ENCODE results near the gene BCAM. TPM values are rescaled to one million over a fixed set of nuclear protein-coding genes. Genes with fewer than 3 reads are reported as not detected.
"Not testable (repeated sequence)": the region's sequence is repeated elsewhere in the genome, so short reads cannot be mapped to it uniquely, and the experiment has no call there.

Gene BCAM
- total and polyA plus RNA-seq, 2 experiments from 2014 or later = 1.3 to 1.4 TPM

DNA sequence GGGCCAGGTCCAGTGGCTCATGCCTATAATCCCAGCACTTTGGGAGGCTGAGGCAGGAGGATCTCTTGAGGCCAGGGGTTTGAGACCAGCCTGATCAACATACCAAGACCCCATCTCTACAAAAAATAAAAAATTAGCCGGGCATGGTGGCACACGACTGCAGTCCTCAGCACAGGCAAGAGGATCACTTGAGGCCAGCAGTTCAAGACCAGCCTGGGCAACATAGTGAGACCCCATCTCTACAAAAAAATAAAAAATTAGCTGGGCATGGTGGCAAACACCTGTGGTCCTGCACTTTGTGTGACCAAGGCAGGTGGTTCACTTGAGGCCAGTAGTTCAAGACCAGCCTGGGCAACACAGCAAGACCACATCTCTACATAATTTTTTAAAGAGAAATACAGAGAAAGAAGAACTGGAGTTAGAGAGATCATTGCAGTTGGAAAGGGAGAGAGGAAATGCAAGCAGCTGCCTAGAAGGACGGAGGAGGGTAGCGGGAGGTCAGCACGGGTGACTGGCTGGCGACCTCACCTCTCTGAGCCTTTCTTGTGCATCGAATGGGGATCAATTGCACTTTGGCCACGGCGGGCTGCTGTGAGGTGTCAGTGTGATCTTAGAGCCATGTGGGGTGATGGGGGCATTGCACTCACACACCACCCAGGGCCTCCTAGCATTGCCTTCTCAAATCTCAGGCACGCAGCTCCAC is 13.9 kb downstream of the BCAM start:
- Histone ChIP-seq H3K4me3 (no peak overlapping the region), H3K9ac (no peak overlapping the region), H3K4me2 (ENCODE audit: unreplicated experiment) (no peak overlapping the region), H3K79me2 (ENCODE audit: insufficient read depth) (no peaks in the 10 kb centered on the region), H3K4me1 (ENCODE audit: insufficient read depth) (no peaks in the 10 kb centered on the region), H3K9me2 (ENCODE audit: insufficient read depth) (no peaks in the 10 kb centered on the region), H3K9me3 (ENCODE audit: low read depth) (no peaks in the 10 kb centered on the region), H3K27ac (no peak overlapping the region), H3K27me3 (replicated peaks; ENCODE audit: insufficient read depth) (0 out of 2 replicates have a peak, but pooled peaks cover 4% of the 10 kb centered on the region), H4K20me1 (ENCODE audit: insufficient read depth) (no peaks in the 10 kb centered on the region), H3K36me3 (ENCODE audit: low read depth) (no peaks in the 10 kb centered on the region), H2AFZ (no peak overlapping the region), H3F3A (ENCODE audit: insufficient read depth) (no peaks in the 10 kb centered on the region)
- in situ Hi-C loops (cut with MboI) = no loop called here
- DNase-seq = no peak
- TF ChIP-seq EZH2 (IDR thresholded peaks at IDR 0.05; ENCODE audit: insufficient read depth, poor library complexity, severe bottlenecking) = no peak
- no peak for TF ChIP-seq EZH2phosphoT487 (IDR thresholded peaks at IDR 0.05; ENCODE audit: insufficient read depth, low read depth)
- WGBS, 2 experiments (ENCODE audit: low coverage in 1 of 2, low lambda C conversion rate in 2 of 2, missing lambda C conversion rate in 2 of 2) = 65 to 67% methylated on average over 10 of the region's 10 CpGs

DNA sequence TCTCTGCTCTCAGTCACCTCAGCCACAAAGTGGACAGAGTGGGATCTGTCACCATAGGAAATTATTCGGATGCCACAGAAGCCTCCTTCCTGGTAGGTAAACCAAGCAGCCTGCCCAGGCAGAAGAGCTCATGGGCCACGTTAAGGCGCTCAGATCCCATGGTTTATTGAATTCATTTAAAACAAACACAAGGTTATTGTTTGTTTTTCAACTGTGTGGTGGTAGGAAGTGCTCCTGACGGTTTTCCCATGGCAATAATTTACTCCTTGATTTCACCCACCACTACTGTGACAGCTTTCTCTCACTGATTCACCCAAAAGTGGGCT is 14.4 kb downstream of the BCAM start:
- Histone ChIP-seq H3K27ac (no peak overlapping the region), H3K79me2 (ENCODE audit: insufficient read depth) (no peaks in the 10 kb centered on the region), H3F3A (ENCODE audit: insufficient read depth) (no peaks in the 10 kb centered on the region), H3K36me3 (ENCODE audit: low read depth) (no peaks in the 10 kb centered on the region), H3K4me2 (ENCODE audit: unreplicated experiment) (no peak overlapping the region), H3K9me2 (ENCODE audit: insufficient read depth) (no peaks in the 10 kb centered on the region), H3K4me1 (ENCODE audit: insufficient read depth) (no peaks in the 10 kb centered on the region), H3K4me3 (no peak overlapping the region), H3K9ac (no peak overlapping the region), H4K20me1 (ENCODE audit: insufficient read depth) (no peaks in the 10 kb centered on the region), H3K9me3 (ENCODE audit: low read depth) (no peaks in the 10 kb centered on the region), H2AFZ (no peak overlapping the region), H3K27me3 (replicated peaks; ENCODE audit: insufficient read depth) (0 out of 2 replicates have a peak, but pooled peaks cover 4% of the 10 kb centered on the region)
- in situ Hi-C loops (cut with MboI) = no loop called here
- TF ChIP-seq EZH2phosphoT487 (IDR thresholded peaks at IDR 0.05; ENCODE audit: insufficient read depth, low read depth) (no peak), EZH2 (IDR thresholded peaks at IDR 0.05; ENCODE audit: insufficient read depth, poor library complexity, severe bottlenecking) (no peak)
- no peak for DNase-seq
- WGBS, 2 experiments (ENCODE audit: low coverage in 1 of 2, low lambda C conversion rate in 2 of 2, missing lambda C conversion rate in 2 of 2) = 59 to 64% methylated on average over 4 of the region's 4 CpGs

DNA sequence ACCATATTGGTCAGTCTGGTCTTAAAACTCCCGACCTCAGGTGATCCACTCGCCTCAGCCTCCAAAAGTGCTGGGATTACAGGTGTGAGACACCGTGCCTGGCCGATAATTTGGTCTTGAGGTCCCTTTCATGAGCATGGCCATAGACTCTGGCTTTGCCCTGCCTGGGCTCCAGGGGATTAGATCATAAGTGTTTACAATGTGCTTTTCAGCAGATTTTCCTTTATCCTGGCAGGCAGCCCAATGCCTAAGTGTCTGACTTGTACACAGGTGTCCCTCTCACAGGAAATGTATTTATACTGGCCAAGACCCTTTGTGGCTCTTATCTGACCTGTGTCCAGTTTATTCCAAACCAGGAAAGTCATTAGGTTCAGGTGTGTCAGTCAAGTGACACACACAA is 15.9 kb downstream of the BCAM start:
- Histone ChIP-seq H3K4me1 (ENCODE audit: insufficient read depth) (no peaks in the 10 kb centered on the region), H3K27ac (no peak overlapping the region), H3F3A (ENCODE audit: insufficient read depth) (no peaks in the 10 kb centered on the region), H2AFZ (no peak overlapping the region), H3K27me3 (replicated peaks; ENCODE audit: insufficient read depth) (peaks cover 4% of the 10 kb centered on the region; the same call in 1 of the 2 replicates), H3K9ac (no peak overlapping the region), H3K36me3 (ENCODE audit: low read depth) (no peaks in the 10 kb centered on the region), H3K79me2 (ENCODE audit: insufficient read depth) (no peaks in the 10 kb centered on the region), H3K4me3 (no peak overlapping the region), H3K9me2 (ENCODE audit: insufficient read depth) (no peaks in the 10 kb centered on the region), H4K20me1 (ENCODE audit: insufficient read depth) (no peaks in the 10 kb centered on the region), H3K9me3 (ENCODE audit: low read depth) (no peaks in the 10 kb centered on the region), H3K4me2 (ENCODE audit: unreplicated experiment) (no peak overlapping the region)
- WGBS, 2 experiments (ENCODE audit: low coverage in 1 of 2, low lambda C conversion rate in 2 of 2, missing lambda C conversion rate in 2 of 2) = 65 to 92% methylated on average over 4 of the region's 4 CpGs
- TF ChIP-seq EZH2phosphoT487 (IDR thresholded peaks at IDR 0.05; ENCODE audit: insufficient read depth, low read depth) = no peak
- TF ChIP-seq EZH2 (IDR thresholded peaks at IDR 0.05; ENCODE audit: insufficient read depth, poor library complexity, severe bottlenecking) = no peak
- in situ Hi-C loops (cut with MboI) = no loop called here
- no peak for DNase-seq

DNA sequence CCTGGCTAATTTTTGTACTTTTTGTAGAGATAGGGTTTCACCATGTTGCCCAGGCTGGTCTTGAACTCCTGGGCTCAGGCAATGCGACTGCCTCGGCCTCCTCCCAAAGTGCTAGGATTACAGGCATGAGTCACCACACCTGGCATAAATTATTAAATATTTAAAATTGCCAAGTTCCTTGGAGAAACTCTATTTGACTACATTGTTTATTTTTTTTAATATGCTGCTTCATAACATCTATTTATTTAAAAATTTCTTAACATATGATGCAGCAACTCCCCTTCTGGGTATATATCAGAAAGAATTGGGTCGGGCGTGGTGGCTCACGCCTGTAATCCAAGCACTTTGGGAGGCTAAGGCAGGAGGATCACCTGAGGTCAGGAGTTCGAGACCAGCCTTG is 24.0 kb downstream of the BCAM start:
- H3K9me2 ChIP-seq (ENCODE audit: insufficient read depth); H3K9me3 ChIP-seq (ENCODE audit: low read depth); DNase-seq; H3K27ac ChIP-seq; H3K4me2 ChIP-seq (ENCODE audit: unreplicated experiment); H3K9ac ChIP-seq; H3F3A ChIP-seq (ENCODE audit: insufficient read depth); H4K20me1 ChIP-seq (ENCODE audit: insufficient read depth); H3K4me3 ChIP-seq; H3K79me2 ChIP-seq (ENCODE audit: insufficient read depth); H3K36me3 ChIP-seq (ENCODE audit: low read depth); H2AFZ ChIP-seq; H3K4me1 ChIP-seq (ENCODE audit: insufficient read depth); H3K27me3 ChIP-seq (replicated peaks; ENCODE audit: insufficient read depth): not testable (repeated sequence)
- in situ Hi-C loops (cut with MboI) = loop anchor here (10.0 kb wide), 1 partner anchor 268 kb away; no protein-coding TSS in a partner anchor
- 36 to 45% methylated on average over 6 of the region's 6 CpGs for WGBS, 2 experiments (ENCODE audit: low coverage in 1 of 2, low lambda C conversion rate in 2 of 2, missing lambda C conversion rate in 2 of 2)

DNA sequence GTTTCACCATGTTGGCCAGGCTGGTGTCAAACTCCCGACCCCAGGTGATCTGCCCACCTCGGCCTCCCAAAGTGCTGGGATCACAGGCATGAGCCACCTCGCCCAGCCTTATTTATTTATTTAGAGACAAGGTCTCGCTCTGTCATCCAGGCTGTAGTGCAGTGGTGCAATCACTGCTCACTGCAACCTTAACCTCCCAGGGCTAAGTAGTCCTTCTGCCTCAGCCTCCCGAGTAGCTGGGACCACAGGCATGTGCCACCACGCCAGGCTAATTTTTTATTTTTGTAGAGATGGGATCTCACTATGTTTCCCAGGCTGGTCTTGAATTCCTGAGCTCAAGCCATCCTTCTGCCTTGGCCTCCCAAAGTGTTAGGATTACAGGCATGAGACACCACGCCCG is 25.5 kb downstream of the BCAM start:
- in situ Hi-C loops (cut with MboI) = loop anchor here (10.0 kb wide), 1 partner anchor 270 kb away; no protein-coding TSS in a partner anchor
- not testable (repeated sequence) for DNase-seq
- 62 to 68% methylated on average over 8 of the region's 8 CpGs for WGBS, 2 experiments (ENCODE audit: low coverage in 1 of 2, low lambda C conversion rate in 2 of 2, missing lambda C conversion rate in 2 of 2)

More for the DNA sequence above, 25.5 kb downstream of the BCAM start:
- H3K4me3 ChIP-seq; H3K36me3 ChIP-seq (ENCODE audit: low read depth); H3K9ac ChIP-seq; H4K20me1 ChIP-seq (ENCODE audit: insufficient read depth); H3K27me3 ChIP-seq (replicated peaks; ENCODE audit: insufficient read depth); H3K9me3 ChIP-seq (ENCODE audit: low read depth); H2AFZ ChIP-seq; H3K79me2 ChIP-seq (ENCODE audit: insufficient read depth); H3K4me2 ChIP-seq (ENCODE audit: unreplicated experiment); H3K4me1 ChIP-seq (ENCODE audit: insufficient read depth); H3K9me2 ChIP-seq (ENCODE audit: insufficient read depth); H3F3A ChIP-seq (ENCODE audit: insufficient read depth); H3K27ac ChIP-seq: not testable (repeated sequence)
